HepG2 (cell line): ENCODE results near the gene UGT1A7. TPM values are rescaled to one million over a fixed set of nuclear protein-coding genes. Genes with fewer than 3 reads are reported as not detected.

ENCODE experiments used
- ARNT2 ChIP-seq: sonication (generic); formaldehyde crosslinking; IDR thresholded peaks from 2 replicates; pipeline ENCODE4 v1.8.0; 2022; ENCODE audit warnings: mild to moderate bottlenecking, low read depth, missing genetic modification reagents, moderate library complexity
- DMTF1 ChIP-seq: sonication (generic); formaldehyde crosslinking; IDR thresholded peaks from 2 replicates; pipeline ENCODE4 v1.4.0; 2020; ENCODE audit warnings: mild to moderate bottlenecking, missing genetic modification reagents
- KMT2B ChIP-seq: IDR thresholded peaks from 2 replicates; pipeline ENCODE4 v1.6.1; 2016; ENCODE audit warnings: missing genetic modification reagents, missing compliant biosample characterization
- MAFK ChIP-seq, 2 experiments: IDR thresholded peaks in 1 of 2; conservative IDR thresholded peaks in 1 of 2; 2 replicates each; pipeline ENCODE4 v1.6.1; 2011; ENCODE audit warnings: improper control_type of control experiment in 2 of 2, low read length in 2 of 2
- SOX13 ChIP-seq, 3 experiments: fragments of 450-650 bp in 1 of 3; sonication (generic) in 1 of 3; formaldehyde crosslinking in 1 of 3; IDR thresholded peaks in 2 of 3; conservative IDR thresholded peaks in 1 of 3; 2 replicates each; pipeline versions ENCODE4 v1.5.0 to v1.6.1; 2016 to 2020; ENCODE audit warnings: antibody characterized with exemption in 1 of 3, mild to moderate bottlenecking in 1 of 3, missing compliant biosample characterization in 1 of 3, missing genetic modification reagents in 1 of 3, moderate library complexity in 1 of 3
- ZBTB39 ChIP-seq: sonication (generic); formaldehyde crosslinking; IDR thresholded peaks from 2 replicates; pipeline ENCODE4 v1.5.0; 2020; ENCODE audit warnings: missing genetic modification reagents
- ZNF12 ChIP-seq: sonication (generic); formaldehyde crosslinking; IDR thresholded peaks from 2 replicates; pipeline ENCODE4 v1.5.0; 2020; ENCODE audit warnings: missing genetic modification reagents
- ZNF24 ChIP-seq: fragments of 450-650 bp; IDR thresholded peaks from 2 replicates; pipeline ENCODE4 v1.6.1; 2017; ENCODE audit warnings: antibody characterized with exemption, mild to moderate bottlenecking
- ZNF276 ChIP-seq: sonication (generic); formaldehyde crosslinking; IDR thresholded peaks from 2 replicates; pipeline ENCODE4 v1.4.0; 2020; ENCODE audit warnings: mild to moderate bottlenecking, low read depth, missing genetic modification reagents
- ZNF292 ChIP-seq: sonication (generic); formaldehyde crosslinking; IDR thresholded peaks from 2 replicates; pipeline ENCODE4 v1.8.1; 2022; ENCODE audit warnings: mild to moderate bottlenecking, low read depth, missing genetic modification reagents, borderline replicate concordance
- ZNF589 ChIP-seq: sonication (generic); formaldehyde crosslinking; conservative IDR thresholded peaks from 2 replicates; pipeline ENCODE4 v1.8.0; 2022; ENCODE audit warnings: mild to moderate bottlenecking, moderate library complexity, missing genetic modification reagents
- ZNF609 ChIP-seq: sonication (generic); formaldehyde crosslinking; IDR thresholded peaks from 2 replicates; pipeline ENCODE4 v1.4.0; 2020; ENCODE audit warnings: mild to moderate bottlenecking, missing genetic modification reagents, borderline replicate concordance
- polyA plus RNA-seq, 8 experiments: library from polyadenylated mRNA; depleted of rRNA in 3 of 8; stranded (reverse) in 7 of 8; unstranded in 1 of 8; fragments of >200 nt; fragmentation: Illumina TruSeq in 4 of 8; extraction: Trizol in 4 of 8; gene quantifications; 2 replicates each; pipeline versions ENCODE4 v1.2.1 to v1.2.3, GENCODE V29; 2011 to 2016; ENCODE audit warnings: low read depth in 4 of 8, missing spikeins in 1 of 8, mixed read lengths in 1 of 8; ENCODE audit not compliant: insufficient read depth in 1 of 8
- total RNA-seq, 5 experiments: library from RNA; depleted of rRNA; stranded (reverse); fragments of >200 nt; fragmentation: Illumina TruSeq; extraction: Trizol; gene quantifications; 2 replicates each; pipeline ENCODE4 v1.2.3, GENCODE V29; 2016; ENCODE audit warnings: low read depth in 1 of 5

Gene UGT1A7
- total and polyA plus RNA-seq, 2 of the 13 experiments (the other 11 are each of a cell fraction or from before 2014, with no cell fraction given): not detected

- peak; percentile 63 for TF ChIP-seq ZNF609 (CRISPR knock-in tag)
- peak; percentile 47; the same call in 1 of the 2 replicates for TF ChIP-seq SOX13 (IDR thresholded peaks at IDR 0.05)
- TF ChIP-seq SOX13 (CRISPR knock-in tag; conservative IDR thresholded peaks at IDR 0.05 in 1 of 2, IDR thresholded peaks at IDR 0.05 in 1 of 2): peak in 1 of 2 experiments; percentile 65; a peak in 2 of 4 replicates
- TF ChIP-seq ZNF589 (CRISPR knock-in tag): peak; percentile 58; the same call in 1 of the 2 replicates
- 0 out of 2 replicates have a peak, but pooled peaks have one; percentile 42 for TF ChIP-seq ZNF24
- TF ChIP-seq DMTF1 (CRISPR knock-in tag): peak; percentile 49; the same call in 1 of the 2 replicates
- 0 out of 2 replicates have a peak, but pooled peaks have one; percentile 75 for TF ChIP-seq ZBTB39 (CRISPR knock-in tag)
- peak; percentile 94; the same call in 1 of the 2 replicates for TF ChIP-seq ZNF292 (CRISPR knock-in tag)
- 0 out of 2 replicates have a peak, but pooled peaks have one; percentile 20 for TF ChIP-seq ZNF12 (CRISPR knock-in tag)
- peak in 1 of 2 experiments; percentile 39; a peak in 1 of 4 replicates for TF ChIP-seq MAFK (conservative IDR thresholded peaks at IDR 0.05 in 1 of 2, IDR thresholded peaks at IDR 0.05 in 1 of 2; ENCODE audit: low read length in 2 of 2)
- TF ChIP-seq ARNT2 (CRISPR knock-in tag): 0 out of 2 replicates have a peak, but pooled peaks have one; percentile 42
- peak; percentile 92 for TF ChIP-seq ZNF276 (CRISPR knock-in tag)
- TF ChIP-seq KMT2B: peak; percentile 36; the same call in 1 of the 2 replicates
Measured at GRCh38 chr2:233736868-233737653, 55.4 kb downstream of the UGT1A7 start (continued).
